ENCODE results near the gene KCNK3. TPM values are rescaled to one million over a fixed set of nuclear protein-coding genes. Genes with fewer than 3 reads are reported as not detected.

KCNK3 gene
- total and polyA plus RNA-seq, 2 of the 13 experiments (the other 11 are each of a cell fraction or from before 2014, with no cell fraction given) = not detected

DNA sequence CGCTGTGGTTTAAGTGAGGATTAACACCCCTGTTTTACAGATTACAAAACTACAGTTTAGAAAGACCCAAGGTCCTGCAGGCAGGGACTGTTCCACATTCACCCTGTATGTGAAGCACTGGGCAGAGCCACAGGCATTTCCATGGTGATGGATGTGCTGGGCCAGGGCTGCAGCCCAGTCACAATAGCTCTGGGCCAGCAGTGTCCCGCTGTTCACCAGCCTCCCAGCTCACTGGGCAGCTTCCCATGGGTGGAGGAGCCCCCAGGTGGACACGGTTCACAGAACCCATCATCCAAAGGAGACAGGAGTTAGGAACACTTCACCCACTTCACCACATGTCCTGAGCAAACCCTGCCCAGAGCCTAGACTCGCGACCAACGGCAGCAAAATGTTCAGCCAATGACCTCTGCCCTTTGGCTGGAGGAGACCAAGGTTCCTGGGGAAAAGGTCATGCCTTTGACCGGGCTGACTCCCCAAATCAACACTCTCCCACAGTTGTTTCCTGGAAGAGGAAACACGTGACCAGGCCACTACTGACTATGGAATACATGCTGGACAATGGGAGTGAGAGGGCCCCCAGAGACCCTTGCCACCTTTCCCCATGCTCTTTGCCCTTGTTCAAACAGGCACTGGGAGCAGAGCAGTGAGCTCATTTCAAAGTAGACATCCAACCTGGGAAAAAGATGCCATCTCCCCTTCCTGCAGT is 43.5 kb downstream of the KCNK3 start (continued):
- no peak for TF ChIP-seq MEIS1 (CRISPR knock-in tag; IDR thresholded peaks at IDR 0.05; ENCODE audit: borderline replicate concordance)
- TF ChIP-seq CHCHD3 (CRISPR knock-in tag; IDR thresholded peaks at IDR 0.05) = no peak
- TF ChIP-seq XBP1 (CRISPR knock-in tag; IDR thresholded peaks at IDR 0.05) = no peak
- TF ChIP-seq CSRNP2 (CRISPR knock-in tag; conservative IDR thresholded peaks at IDR 0.05; ENCODE audit: low read depth) = no peak
- TF ChIP-seq POLR2A (IDR thresholded peaks at IDR 0.05; ENCODE audit: insufficient read depth in 1 of 2, low read depth in 2 of 2, low read length in 2 of 2) = no peak
- no peak for TF ChIP-seq ZNF619 (CRISPR knock-in tag; IDR thresholded peaks at IDR 0.05)
- no peak for TF ChIP-seq SALL2 (CRISPR knock-in tag; IDR thresholded peaks at IDR 0.05)
- no peak for TF ChIP-seq PREB (CRISPR knock-in tag; IDR thresholded peaks at IDR 0.05)
- no peak for TF ChIP-seq ZNF557 (CRISPR knock-in tag; IDR thresholded peaks at IDR 0.05)
- TF ChIP-seq ZSCAN9 (CRISPR knock-in tag; IDR thresholded peaks at IDR 0.05; ENCODE audit: borderline replicate concordance) = no peak
- no peak for TF ChIP-seq U2AF1 (optimal IDR thresholded peaks at IDR 0.05; ENCODE audit: low read depth, low read length)
- TF ChIP-seq HOXA3 (CRISPR knock-in tag; IDR thresholded peaks at IDR 0.05) = 0 out of 2 replicates have a peak, but pooled peaks have one; percentile 16
- TF ChIP-seq NFATC3 (CRISPR knock-in tag; IDR thresholded peaks at IDR 0.05) = no peak
- no peak for TF ChIP-seq ZFAT (CRISPR knock-in tag; conservative IDR thresholded peaks at IDR 0.05)
- no peak; the same call in 1 of the 2 replicates for TF ChIP-seq FOXO1 (CRISPR knock-in tag; IDR thresholded peaks at IDR 0.05)
- no peak for TF ChIP-seq ZNF546 (CRISPR knock-in tag; conservative IDR thresholded peaks at IDR 0.05)
- no peak for TF ChIP-seq KDM3A (CRISPR knock-in tag; IDR thresholded peaks at IDR 0.05; ENCODE audit: low read depth)
- TF ChIP-seq, protein P1, sequence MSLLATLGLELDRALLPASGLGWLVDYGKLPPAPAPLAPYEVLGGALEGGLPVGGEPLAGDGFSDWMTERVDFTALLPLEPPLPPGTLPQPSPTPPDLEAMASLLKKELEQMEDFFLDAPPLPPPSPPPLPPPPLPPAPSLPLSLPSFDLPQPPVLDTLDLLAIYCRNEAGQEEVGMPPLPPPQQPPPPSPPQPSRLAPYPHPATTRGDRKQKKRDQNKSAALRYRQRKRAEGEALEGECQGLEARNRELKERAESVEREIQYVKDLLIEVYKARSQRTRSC (CRISPR knock-in tag; IDR thresholded peaks at IDR 0.05; ENCODE audit: low read depth) = no peak
- TF ChIP-seq ZBTB49 (CRISPR knock-in tag; IDR thresholded peaks at IDR 0.05; ENCODE audit: borderline replicate concordance) = no peak
- TF ChIP-seq ZC3H4 (CRISPR knock-in tag; IDR thresholded peaks at IDR 0.05; ENCODE audit: borderline replicate concordance) = no peak
- TF ChIP-seq KLF15 (CRISPR knock-in tag; IDR thresholded peaks at IDR 0.05; ENCODE audit: borderline replicate concordance) = no peak
- no peak for TF ChIP-seq TEAD3 (CRISPR knock-in tag; optimal IDR thresholded peaks at IDR 0.05; ENCODE audit: borderline replicate concordance)
- no peak for TF ChIP-seq CREB1 (IDR thresholded peaks at IDR 0.05)
- no peak for TF ChIP-seq CREB1 (CRISPR knock-in tag; IDR thresholded peaks at IDR 0.05)
- TF ChIP-seq SIX1 (CRISPR knock-in tag; IDR thresholded peaks at IDR 0.05; ENCODE audit: borderline replicate concordance) = no peak

Measured in HepG2 (cell line).